ENCODE measurements around the gene CYP27C1.
A peak's percentile ranks its signal among the peaks of the same experiment; 100 is the strongest.
"Not testable (repeated sequence)": the region's sequence is repeated elsewhere in the genome, so short reads cannot be mapped to it uniquely, and the experiment has no call there.

CYP27C1 gene

DNA sequence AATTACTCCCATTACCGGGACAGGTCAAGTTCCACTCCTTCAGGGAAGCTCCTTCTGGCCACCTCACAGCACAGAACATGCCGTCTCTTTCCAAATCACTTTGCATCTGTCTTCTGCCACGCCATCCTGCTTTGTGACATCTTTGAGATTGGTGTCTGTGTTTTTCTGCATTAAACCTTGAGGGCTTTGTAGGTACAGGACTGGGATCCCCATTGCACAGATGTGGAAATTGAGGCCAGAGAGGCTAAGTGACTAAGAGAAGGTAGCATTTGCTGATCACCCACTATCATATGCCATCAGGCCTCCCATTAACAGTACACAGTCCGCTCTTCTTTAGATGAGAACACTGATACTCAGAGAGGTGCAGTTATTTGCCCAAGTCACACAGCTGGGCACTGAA is 9.5 kb upstream of the CYP27C1 start:
- TF ChIP-seq, protein P1, sequence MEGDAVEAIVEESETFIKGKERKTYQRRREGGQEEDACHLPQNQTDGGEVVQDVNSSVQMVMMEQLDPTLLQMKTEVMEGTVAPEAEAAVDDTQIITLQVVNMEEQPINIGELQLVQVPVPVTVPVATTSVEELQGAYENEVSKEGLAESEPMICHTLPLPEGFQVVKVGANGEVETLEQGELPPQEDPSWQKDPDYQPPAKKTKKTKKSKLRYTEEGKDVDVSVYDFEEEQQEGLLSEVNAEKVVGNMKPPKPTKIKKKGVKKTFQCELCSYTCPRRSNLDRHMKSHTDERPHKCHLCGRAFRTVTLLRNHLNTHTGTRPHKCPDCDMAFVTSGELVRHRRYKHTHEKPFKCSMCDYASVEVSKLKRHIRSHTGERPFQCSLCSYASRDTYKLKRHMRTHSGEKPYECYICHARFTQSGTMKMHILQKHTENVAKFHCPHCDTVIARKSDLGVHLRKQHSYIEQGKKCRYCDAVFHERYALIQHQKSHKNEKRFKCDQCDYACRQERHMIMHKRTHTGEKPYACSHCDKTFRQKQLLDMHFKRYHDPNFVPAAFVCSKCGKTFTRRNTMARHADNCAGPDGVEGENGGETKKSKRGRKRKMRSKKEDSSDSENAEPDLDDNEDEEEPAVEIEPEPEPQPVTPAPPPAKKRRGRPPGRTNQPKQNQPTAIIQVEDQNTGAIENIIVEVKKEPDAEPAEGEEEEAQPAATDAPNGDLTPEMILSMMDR (IDR thresholded peaks at IDR 0.05; ENCODE audit: insufficient read depth, low read depth, low read length, missing control alignments), result no peak
- no peak for DNase-seq (ENCODE audit: low read depth)
- H3K4me3 ChIP-seq (ENCODE audit: low read length), result no peak overlapping the region

DNA sequence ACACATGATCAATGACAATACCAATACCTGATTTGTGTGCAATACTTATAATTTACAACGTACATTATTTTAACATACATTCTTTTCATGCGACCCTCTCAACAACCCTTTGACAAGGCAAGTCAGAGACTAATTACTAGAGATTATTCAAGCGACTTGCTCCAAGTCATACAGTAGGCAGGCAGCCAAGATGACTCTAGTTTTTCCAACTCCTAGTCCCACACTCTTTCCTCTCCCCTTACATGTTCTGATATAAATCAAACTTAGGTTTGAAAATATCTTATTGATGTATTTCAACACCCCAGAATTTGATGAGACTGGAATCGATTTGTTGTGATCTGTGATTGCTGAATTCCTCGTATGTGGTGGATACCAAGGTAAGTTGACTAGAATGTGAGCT is 8.0 kb upstream of the CYP27C1 start:
- H3K4me3 ChIP-seq (ENCODE audit: low read length), result no peak overlapping the region
- TF ChIP-seq, protein P1 (IDR thresholded peaks at IDR 0.05; ENCODE audit: insufficient read depth, low read depth, low read length, missing control alignments), result no peak
- DNase-seq (ENCODE audit: low read depth), result no peak

DNA sequence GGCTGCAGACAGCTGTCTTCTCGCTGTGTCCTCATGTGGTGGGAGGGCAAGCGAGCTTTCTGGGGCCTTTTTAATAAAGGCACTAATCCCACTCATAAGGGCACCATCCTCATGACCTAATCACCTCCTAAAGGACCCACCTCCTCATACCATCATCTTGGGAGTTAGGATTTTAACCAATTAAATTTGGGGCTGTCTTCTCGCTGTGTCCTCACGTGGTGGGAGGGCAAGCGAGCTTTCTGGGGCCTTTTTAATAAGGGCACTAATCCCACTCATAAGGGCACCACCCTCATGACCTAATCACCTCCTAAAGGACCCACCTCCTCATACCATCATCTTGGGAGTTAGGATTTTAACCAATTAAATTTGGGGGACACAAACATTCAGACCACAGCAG is 7.2 kb upstream of the CYP27C1 start:
- H3K4me3 ChIP-seq (ENCODE audit: low read length); DNase-seq (ENCODE audit: low read depth): not testable (repeated sequence)

DNA sequence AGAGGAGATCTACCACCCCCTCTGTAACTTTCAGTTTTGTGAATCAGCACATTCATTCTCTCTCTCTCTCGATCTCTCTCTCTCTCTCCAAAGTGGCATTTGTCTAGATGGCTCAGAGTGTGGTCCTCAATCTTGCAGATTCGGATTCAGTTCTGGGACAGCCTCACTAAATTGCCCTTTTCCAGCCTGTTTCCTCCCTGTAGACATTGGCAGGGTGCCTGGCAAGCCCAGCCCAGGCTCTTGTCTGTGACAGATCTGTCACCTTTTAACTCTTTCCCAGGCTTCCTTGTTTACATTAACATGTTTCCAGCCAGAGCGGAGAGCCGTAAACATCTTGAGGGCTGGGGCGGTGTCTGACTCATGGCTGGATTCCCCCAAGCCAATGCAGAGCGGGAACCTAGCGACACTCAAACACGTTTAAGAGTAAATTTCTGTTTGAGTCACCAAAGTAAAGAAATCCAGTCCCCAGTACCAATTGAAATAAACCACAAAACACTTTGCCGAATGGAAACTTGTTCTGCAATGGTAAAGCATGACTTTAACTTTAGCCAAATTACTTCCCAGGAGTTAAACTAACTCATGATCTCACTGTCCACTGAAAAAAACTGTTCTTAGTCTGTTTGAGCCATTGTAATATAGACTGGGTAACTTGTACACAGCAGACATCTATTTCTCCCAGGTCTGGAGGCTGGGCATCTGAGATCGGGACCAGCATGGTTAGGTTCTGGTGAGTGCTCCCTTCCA is 6.6 kb upstream of the CYP27C1 start:
- no peak overlapping the region for H3K4me3 ChIP-seq (ENCODE audit: low read length)
- DNase-seq (ENCODE audit: low read depth), result peak; percentile 98
- TF ChIP-seq, protein P1 (IDR thresholded peaks at IDR 0.05; ENCODE audit: insufficient read depth, low read depth, low read length, missing control alignments), result no peak

DNA sequence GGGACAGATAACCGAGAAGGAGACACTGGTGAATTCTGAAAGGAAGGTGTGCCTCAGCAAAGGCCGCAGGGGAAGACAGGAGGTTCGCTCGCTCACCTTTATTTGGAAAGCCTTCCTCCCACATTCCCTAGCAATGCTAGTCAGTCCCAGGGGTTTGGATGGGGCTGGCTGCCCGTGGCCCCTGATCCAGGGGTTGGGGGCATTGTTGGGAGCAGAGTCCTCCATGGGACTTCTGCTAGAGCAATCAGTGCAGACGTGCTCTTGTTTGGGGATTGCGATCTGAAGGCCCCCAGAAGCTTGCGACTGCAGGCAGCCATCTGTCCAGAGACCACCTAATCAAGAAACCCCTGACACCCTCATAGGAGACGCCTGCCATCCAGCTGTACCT is 6.0 kb upstream of the CYP27C1 start:
- no peak overlapping the region for H3K4me3 ChIP-seq (ENCODE audit: low read length)
- no peak for DNase-seq (ENCODE audit: low read depth)
- TF ChIP-seq, protein P1 (IDR thresholded peaks at IDR 0.05; ENCODE audit: insufficient read depth, low read depth, low read length, missing control alignments), result no peak

- H3K4me3 ChIP-seq (ENCODE audit: low read length), result no peak overlapping the region
- no peak for DNase-seq (ENCODE audit: low read depth)
- TF ChIP-seq, protein P1 (IDR thresholded peaks at IDR 0.05; ENCODE audit: insufficient read depth, low read depth, low read length, missing control alignments), result no peak
Measured at GRCh38 chr2:127225186-127225960, 5.3 kb upstream of the CYP27C1 start.

DNA sequence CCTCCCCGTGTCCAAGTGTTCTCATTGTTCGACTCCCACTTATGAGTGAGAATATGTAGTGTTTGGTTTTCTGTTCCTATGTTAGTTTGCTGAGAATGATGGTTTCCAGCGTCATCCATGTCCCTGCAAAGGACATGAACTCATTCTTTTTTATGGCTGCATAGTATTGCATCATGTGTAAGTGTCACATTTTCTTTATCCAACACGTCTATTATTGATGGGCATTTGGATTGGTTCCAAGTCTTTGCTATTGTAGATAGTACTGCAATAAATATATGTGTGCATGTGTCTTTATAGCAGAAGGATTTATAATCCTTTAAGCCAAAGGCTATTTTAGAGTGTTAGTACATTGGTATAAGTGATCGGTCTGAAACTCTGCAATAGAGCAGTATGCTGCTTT is 4.0 kb upstream of the CYP27C1 start:
- not testable (repeated sequence) for DNase-seq (ENCODE audit: low read depth)

More for the DNA sequence above, 4.0 kb upstream of the CYP27C1 start:
- not testable (repeated sequence) for H3K4me3 ChIP-seq (ENCODE audit: low read length)

All from epithelial cell of esophagus (primary cell).